ENCODE data around the gene ROM1.

DNA sequence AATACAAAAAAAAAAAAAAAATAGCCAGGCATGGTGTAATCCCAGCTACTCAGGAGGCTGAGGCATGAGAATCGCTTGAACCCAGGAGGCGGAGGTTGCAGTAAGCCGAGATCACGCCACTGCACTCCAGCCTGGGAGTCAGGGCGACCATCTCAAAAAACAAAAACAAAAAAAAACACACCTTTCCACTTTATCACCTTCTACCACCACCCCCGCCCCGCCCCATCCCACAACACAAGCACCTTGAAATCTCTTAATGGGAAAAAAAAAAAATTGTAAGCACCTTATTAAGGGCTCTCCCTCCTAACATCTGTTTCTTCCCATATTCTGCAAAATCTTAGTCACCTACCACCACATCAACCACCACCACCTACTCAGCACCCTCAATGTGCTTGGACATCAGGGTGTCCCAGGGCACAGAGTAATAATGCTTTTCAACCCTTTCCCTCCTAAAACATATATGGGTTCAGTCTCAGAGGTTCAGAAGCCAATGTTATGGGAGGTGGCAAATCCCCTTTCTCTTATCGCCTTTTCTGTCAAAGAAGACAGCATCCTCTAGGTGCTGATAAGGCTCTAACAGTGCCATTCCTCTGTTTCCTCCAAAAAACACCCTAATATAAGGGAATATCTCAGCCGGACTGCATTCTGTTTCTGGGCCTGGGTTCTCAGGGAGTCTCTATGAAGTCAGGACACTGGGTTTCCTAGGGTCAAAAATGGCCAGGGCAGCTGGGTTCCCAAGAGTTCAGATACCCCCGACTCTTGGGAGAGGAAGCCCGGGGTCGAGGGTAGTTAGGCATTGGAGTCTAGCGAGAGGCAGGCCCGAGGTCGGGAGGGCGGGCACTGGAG, 39.3 kb downstream of the ROM1 start:
- TF ChIP-seq, protein P1, sequence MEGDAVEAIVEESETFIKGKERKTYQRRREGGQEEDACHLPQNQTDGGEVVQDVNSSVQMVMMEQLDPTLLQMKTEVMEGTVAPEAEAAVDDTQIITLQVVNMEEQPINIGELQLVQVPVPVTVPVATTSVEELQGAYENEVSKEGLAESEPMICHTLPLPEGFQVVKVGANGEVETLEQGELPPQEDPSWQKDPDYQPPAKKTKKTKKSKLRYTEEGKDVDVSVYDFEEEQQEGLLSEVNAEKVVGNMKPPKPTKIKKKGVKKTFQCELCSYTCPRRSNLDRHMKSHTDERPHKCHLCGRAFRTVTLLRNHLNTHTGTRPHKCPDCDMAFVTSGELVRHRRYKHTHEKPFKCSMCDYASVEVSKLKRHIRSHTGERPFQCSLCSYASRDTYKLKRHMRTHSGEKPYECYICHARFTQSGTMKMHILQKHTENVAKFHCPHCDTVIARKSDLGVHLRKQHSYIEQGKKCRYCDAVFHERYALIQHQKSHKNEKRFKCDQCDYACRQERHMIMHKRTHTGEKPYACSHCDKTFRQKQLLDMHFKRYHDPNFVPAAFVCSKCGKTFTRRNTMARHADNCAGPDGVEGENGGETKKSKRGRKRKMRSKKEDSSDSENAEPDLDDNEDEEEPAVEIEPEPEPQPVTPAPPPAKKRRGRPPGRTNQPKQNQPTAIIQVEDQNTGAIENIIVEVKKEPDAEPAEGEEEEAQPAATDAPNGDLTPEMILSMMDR (IDR thresholded peaks at IDR 0.05) = no peak
- TF ChIP-seq POLR2A (IDR thresholded peaks at IDR 0.05) = no peak

Data from body of pancreas (tissue), 4 donors.